Measurements from ENCODE around the gene GLYATL1B.

DNA sequence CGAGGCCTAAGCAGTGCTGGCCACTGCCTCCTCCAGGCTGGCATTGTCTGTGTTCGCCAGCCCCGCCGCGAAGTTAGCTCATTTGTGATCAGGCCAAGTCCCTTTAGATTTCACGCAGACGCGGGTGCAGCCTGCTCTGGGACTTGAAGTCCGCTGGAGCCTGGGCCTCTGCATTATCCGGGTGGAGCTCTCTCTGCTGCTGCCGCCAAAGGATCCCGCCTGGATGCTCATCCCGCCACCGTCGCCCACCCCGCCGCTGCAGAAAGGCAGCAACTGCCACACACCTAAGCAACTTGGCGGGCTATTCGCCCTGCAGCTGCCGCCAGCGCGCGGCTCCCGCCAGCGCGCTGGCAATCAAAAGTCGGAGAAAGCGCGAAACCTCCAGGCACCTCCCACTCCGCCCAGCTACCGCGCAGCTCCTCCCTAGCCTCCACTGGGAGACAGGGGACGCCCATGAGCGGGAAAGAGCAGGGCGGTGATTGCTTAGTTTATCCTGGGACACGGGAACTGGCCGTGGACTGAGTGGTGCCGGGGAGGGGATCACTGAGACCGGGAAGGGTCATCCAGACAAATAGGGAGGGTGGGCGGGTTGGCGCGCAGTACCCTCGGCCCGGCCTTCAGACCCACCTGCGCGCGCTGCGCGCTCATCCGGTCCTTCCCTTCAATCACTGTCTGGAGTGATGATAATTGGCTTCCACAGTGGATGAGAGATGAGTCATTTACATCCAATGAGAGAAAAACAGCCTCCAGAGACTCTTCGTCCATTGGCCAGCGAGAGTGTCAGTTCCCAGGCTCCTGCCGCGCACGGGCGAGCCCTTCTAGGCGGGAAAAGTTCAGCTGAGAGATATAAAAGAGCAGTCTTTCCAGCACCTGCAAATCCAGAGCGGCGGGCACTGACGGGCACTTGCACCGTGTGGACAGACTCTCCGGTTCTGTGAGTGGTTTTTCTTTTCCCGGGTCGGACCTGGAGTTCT, 20.5 kb downstream of the GLYATL1B start, which contains the start of gene FAM111B:
- TF ChIP-seq, protein P1, sequence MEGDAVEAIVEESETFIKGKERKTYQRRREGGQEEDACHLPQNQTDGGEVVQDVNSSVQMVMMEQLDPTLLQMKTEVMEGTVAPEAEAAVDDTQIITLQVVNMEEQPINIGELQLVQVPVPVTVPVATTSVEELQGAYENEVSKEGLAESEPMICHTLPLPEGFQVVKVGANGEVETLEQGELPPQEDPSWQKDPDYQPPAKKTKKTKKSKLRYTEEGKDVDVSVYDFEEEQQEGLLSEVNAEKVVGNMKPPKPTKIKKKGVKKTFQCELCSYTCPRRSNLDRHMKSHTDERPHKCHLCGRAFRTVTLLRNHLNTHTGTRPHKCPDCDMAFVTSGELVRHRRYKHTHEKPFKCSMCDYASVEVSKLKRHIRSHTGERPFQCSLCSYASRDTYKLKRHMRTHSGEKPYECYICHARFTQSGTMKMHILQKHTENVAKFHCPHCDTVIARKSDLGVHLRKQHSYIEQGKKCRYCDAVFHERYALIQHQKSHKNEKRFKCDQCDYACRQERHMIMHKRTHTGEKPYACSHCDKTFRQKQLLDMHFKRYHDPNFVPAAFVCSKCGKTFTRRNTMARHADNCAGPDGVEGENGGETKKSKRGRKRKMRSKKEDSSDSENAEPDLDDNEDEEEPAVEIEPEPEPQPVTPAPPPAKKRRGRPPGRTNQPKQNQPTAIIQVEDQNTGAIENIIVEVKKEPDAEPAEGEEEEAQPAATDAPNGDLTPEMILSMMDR (IDR thresholded peaks at IDR 0.05), result peak in 2 of 6 experiments; percentile 18 to 30
- TF ChIP-seq POLR2A (IDR thresholded peaks at IDR 0.05), result peak; percentile 16 to 21

Data from Peyer's patch (tissue), 4 donors.